Measurements from ENCODE around the gene DNAJB2.
A peak's percentile ranks its signal among the peaks of the same experiment; 100 is the strongest.

DNAJB2 gene

GRCh38 chr2:219279151-219279915 is at the start of gene DNAJB2:
TSS of gene DNAJB2 (plus strand) at chr2:219279366. CDS start at chr2:219279834, 468 bp downstream.
- peak; percentile 97 for DNase-seq (ENCODE audit: low read depth, low spot score)

- no peak for DNase-seq (ENCODE audit: low read depth, low spot score)
Observed at GRCh38 chr2:219230059-219230540, 49.1 kb upstream of the DNAJB2 start.

GRCh38 chr2:219234331-219234730 is 44.8 kb upstream of the DNAJB2 start:
- no peak for DNase-seq (ENCODE audit: low read depth, low spot score)

GRCh38 chr2:219243291-219243761 is 35.8 kb upstream of the DNAJB2 start:
- no peak for DNase-seq (ENCODE audit: low read depth, low spot score)

GRCh38 chr2:219244789-219245147 is 34.4 kb upstream of the DNAJB2 start:
- DNase-seq (ENCODE audit: low read depth, low spot score), result no peak

- peak; percentile 82 for DNase-seq (ENCODE audit: low read depth, low spot score)
Observed at GRCh38 chr2:219245148-219245898, 33.8 kb upstream of the DNAJB2 start, which contains the start of the genes GLB1L and STK16. TSS of gene GLB1L (minus strand) at chr2:219245444. CDS start at chr2:219243573, 1,871 bp downstream. TSS of gene STK16 (plus strand) at chr2:219245479. CDS start at chr2:219246000, 521 bp downstream.

- no peak for DNase-seq (ENCODE audit: low read depth, low spot score)
Observed at GRCh38 chr2:219245899-219246230, 33.3 kb upstream of the DNAJB2 start.

- no peak for DNase-seq (ENCODE audit: low read depth, low spot score)
Observed at GRCh38 chr2:219246559-219246958, 32.6 kb upstream of the DNAJB2 start.

GRCh38 chr2:219247678-219248642 is 31.2 kb upstream of the DNAJB2 start:
- peak; percentile 42 for DNase-seq (ENCODE audit: low read depth, low spot score)

- DNase-seq (ENCODE audit: low read depth, low spot score), result no peak
Observed at GRCh38 chr2:219248845-219249202, 30.3 kb upstream of the DNAJB2 start.

- no peak for DNase-seq (ENCODE audit: low read depth, low spot score)
Observed at GRCh38 chr2:219249203-219249980, 29.8 kb upstream of the DNAJB2 start.

GRCh38 chr2:219250049-219250781 is 29.0 kb upstream of the DNAJB2 start:
- no peak for DNase-seq (ENCODE audit: low read depth, low spot score)

- no peak for DNase-seq (ENCODE audit: low read depth, low spot score)
Observed at GRCh38 chr2:219251656-219252055, 27.5 kb upstream of the DNAJB2 start.

GRCh38 chr2:219252084-219252483 is 27.1 kb upstream of the DNAJB2 start:
- no peak for DNase-seq (ENCODE audit: low read depth, low spot score)

- no peak for DNase-seq (ENCODE audit: low read depth, low spot score)
Observed at GRCh38 chr2:219252570-219252899, 26.6 kb upstream of the DNAJB2 start.

- no peak for DNase-seq (ENCODE audit: low read depth, low spot score)
Observed at GRCh38 chr2:219252900-219253752, 26.0 kb upstream of the DNAJB2 start, which contains the start of gene TUBA4B. TSS of gene TUBA4B (plus strand) at chr2:219253243. CDS start at chr2:219253408, 165 bp downstream.

GRCh38 chr2:219253753-219254589 is 25.2 kb upstream of the DNAJB2 start, which contains the start of gene TUBA4A:
TSS of gene TUBA4A (minus strand) at chr2:219253918. CDS start at chr2:219253858, 60 bp downstream.
- DNase-seq (ENCODE audit: low read depth, low spot score), result peak; percentile 81

GRCh38 chr2:219254590-219255201 is 24.5 kb upstream of the DNAJB2 start:
- DNase-seq (ENCODE audit: low read depth, low spot score), result no peak

Data from activated CD4-positive, CD25-positive, alpha-beta regulatory T cell treated with anti-CD3 and anti-CD28 coated beads, Interleukin-2, amount 50 U/mL, for 16 hours (primary cell).